HL-60 (cell line): ENCODE data around the gene POLH.

Source experiments
- SPI1 ChIP-seq: IDR thresholded peaks from 2 replicates; pipeline ENCODE4 v1.6.1; 2012; ENCODE audit warnings: low read depth, mild to moderate bottlenecking, borderline replicate concordance
- TF ChIP-seq, protein P1 (sequence below): IDR thresholded peaks from one replicate; pipeline ENCODE4 v1.5.1; 2011; ENCODE audit warnings: low read length, control low read depth, inconsistent platforms; ENCODE audit not compliant: insufficient read depth
- TF ChIP-seq, protein P2 (sequence below): IDR thresholded peaks from 2 replicates; pipeline ENCODE4 v1.6.1; 2012; ENCODE audit warnings: low read depth; ENCODE audit not compliant: insufficient replicate concordance

GRCh38 chr6:43579171-43579570 lies 3.2 kb downstream of the POLH start:
- TF ChIP-seq SPI1 = no peak
- TF ChIP-seq, protein P1, sequence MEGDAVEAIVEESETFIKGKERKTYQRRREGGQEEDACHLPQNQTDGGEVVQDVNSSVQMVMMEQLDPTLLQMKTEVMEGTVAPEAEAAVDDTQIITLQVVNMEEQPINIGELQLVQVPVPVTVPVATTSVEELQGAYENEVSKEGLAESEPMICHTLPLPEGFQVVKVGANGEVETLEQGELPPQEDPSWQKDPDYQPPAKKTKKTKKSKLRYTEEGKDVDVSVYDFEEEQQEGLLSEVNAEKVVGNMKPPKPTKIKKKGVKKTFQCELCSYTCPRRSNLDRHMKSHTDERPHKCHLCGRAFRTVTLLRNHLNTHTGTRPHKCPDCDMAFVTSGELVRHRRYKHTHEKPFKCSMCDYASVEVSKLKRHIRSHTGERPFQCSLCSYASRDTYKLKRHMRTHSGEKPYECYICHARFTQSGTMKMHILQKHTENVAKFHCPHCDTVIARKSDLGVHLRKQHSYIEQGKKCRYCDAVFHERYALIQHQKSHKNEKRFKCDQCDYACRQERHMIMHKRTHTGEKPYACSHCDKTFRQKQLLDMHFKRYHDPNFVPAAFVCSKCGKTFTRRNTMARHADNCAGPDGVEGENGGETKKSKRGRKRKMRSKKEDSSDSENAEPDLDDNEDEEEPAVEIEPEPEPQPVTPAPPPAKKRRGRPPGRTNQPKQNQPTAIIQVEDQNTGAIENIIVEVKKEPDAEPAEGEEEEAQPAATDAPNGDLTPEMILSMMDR = no peak
- TF ChIP-seq, protein P2, sequence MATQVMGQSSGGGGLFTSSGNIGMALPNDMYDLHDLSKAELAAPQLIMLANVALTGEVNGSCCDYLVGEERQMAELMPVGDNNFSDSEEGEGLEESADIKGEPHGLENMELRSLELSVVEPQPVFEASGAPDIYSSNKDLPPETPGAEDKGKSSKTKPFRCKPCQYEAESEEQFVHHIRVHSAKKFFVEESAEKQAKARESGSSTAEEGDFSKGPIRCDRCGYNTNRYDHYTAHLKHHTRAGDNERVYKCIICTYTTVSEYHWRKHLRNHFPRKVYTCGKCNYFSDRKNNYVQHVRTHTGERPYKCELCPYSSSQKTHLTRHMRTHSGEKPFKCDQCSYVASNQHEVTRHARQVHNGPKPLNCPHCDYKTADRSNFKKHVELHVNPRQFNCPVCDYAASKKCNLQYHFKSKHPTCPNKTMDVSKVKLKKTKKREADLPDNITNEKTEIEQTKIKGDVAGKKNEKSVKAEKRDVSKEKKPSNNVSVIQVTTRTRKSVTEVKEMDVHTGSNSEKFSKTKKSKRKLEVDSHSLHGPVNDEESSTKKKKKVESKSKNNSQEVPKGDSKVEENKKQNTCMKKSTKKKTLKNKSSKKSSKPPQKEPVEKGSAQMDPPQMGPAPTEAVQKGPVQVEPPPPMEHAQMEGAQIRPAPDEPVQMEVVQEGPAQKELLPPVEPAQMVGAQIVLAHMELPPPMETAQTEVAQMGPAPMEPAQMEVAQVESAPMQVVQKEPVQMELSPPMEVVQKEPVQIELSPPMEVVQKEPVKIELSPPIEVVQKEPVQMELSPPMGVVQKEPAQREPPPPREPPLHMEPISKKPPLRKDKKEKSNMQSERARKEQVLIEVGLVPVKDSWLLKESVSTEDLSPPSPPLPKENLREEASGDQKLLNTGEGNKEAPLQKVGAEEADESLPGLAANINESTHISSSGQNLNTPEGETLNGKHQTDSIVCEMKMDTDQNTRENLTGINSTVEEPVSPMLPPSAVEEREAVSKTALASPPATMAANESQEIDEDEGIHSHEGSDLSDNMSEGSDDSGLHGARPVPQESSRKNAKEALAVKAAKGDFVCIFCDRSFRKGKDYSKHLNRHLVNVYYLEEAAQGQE = no peak
